Kidney glomerular epithelial cell (primary cell): ENCODE data around the gene KMT2D.

ENCODE experiments used
- DNase-seq: peaks from one replicate; lab custom pipeline; 2025; lab: John Stamatoyannopoulos, UW

The KMT2D gene

DNA sequence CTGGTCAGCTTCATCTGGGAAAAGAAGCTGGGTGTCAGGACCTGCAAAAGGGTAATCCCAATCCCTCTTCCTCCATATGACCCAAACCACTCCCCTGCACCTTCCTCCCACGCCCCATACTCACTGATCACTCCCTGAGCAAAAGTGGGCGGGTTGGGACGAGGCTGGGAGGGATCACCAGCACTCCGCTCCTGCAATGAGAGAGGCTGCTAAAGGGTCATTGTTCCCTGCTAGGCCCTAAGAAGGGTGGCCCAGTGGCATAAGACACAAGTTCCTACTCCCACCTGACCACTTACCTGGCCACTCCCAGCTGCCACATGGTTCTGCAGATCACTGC lies 26.3 kb downstream of the KMT2D start:
- no peak for DNase-seq

DNA sequence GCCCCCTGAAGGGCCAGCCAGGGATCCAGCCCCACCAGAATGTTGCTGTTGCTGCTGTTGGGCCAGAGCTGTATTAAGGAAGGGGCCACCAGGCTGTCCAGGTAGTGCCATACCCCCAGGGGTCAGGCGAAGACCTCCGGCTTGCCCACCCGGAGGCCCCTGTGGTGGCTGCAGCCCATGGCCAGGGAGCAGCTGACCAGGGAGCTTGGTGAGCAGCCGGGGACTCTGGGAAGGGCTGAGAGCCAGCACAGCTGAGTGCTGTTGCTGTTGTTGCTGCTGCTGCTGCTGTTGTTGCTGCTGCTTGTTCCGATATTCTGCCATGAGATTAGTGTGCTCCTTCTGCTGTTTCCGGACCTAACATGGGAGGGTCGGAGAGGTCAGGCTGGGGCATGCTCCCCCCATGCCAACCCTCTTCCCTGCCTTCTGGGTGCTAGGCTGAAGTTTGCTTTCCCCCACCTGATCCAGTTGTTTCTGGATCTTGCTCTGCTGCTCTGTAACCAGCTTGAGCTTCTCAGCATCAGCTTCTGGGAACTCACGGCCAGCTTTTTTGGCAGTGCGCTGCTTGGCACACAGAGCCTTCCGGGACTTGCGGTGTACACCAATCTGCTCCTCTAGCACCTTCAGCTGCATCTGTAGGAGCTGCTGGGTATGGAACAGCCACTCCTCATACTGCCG lies 26.8 kb downstream of the KMT2D start:
- DNase-seq, result no peak

DNA sequence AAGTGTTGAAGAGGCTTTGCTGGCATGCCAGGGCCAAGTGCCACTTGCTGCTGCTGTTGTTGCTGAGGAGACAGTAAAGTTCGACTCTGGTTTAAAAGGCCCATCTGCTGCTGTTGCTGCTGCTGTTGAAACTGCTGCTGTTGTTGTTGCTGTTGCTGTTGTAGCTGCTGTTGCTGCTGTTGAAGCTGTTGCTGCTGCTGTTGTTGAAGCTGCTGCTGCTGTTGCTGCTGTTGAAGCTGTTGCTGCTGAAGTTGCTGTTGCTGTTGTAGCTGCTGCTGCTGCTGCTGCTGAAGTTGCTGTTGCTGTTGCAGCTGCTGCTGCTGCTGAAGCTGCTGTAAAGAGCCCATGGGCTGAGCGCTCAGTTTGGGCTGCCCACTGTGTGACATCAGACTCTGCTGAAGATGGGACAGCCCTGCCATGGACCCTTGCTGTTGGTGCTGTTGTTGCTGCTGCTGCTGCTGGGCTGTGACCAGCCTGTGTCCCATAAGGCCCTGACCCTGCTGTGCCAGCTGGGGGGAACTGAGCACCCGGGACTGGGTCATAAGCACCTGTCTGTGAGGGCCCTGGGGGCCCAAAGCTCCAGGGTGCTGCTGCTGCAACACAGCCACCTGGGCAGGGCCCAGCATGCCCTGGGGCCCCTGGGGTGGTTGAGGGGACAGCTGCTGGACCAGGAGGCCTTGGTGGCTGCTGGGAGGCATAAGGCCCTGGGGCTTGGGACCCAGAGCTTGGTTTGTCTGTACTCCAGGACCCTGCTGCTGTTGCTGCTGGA lies 27.7 kb downstream of the KMT2D start:
- DNase-seq, result no peak

DNA sequence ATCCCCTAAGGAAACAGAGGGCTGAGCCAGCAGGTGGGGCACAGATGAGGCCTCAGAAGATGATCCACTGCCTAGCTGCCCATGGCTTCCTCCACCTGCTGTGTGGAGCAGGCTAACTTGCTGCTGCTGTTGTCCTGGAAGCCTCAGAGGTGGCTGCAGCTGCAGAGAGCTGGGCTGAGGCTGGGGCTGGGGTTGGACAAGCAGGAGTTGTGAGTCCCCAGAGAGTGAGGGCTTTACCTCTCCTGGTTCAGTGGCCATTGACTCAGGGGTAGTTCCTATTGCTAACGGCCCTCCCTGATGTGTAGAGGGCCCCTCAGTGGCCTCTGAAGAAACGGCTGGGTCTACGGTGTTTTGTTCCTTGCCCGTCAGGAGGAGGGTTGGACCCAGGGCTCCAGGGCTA lies 28.3 kb downstream of the KMT2D start:
- DNase-seq, result no peak

DNA sequence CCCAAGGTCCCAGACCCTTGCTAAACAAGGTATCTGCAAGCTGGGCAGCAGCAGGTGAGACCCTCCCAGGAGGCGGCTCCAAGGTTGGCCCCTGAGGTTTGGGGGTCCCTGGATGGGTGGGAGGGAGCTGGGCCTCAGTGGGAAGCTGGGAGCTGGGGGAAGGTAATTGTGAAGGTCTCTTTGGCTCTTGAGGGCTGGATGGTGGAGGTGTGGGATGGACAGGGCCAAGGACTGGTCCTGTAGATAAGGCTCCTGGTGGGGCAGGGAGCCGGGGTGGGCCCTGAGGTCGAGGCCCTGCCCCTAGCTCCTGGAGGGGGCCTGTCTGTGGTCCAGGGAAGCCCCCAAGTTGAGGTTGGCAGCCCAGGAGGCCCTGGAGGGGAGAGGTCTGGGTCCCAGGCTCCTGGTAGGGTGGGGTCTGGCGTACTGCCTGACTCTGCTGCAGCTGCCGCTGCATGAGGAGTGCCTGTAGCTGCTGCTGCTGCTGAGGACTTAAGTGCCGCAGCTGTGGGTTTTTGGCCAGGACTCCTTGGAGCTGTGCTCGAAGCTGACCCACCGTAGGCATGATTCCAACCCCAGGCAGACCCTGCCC lies 28.9 kb downstream of the KMT2D start:
- DNase-seq, result no peak

DNA sequence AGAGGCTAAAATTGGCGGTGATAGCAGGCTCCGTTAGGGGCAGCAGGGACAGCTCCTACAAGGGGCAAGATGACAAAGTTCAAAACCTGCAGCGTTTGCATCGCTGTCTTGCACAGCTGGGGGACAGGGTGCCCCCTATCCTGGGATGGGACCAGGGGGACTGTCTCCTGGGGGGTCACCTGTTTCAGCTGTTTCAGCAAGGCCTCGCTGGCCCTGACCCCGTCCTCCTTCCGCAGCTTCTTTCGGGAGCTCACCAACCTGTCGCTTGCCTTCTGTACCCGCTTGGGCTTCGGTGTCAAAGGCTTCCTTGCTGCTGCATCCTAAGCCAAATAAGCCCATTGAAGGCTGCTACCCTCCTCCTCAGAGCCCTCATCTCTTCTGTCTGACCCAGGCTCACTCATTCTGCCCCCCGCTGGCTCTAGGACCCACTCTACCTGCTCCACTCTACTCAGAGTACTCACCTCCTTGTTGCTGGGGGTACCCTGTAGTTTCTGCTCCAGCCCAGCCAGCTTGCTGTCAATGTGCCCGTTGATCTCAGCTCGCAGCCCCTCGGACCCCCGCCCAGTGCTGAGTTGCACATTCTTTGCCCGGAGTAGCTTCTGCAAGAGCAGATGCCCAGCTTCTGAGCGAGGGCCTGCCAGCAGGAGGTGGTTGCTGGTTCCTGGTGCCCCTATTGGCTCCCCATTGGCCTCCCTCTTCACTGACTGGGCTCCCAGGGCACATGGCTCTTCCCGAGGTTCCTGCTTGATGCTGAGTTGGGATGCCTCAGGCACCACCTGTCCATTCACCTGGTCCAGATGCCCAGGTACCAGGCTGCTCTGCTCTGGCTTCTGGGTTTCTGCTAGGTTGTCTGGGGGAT lies 29.7 kb downstream of the KMT2D start:
- DNase-seq, result no peak

DNA sequence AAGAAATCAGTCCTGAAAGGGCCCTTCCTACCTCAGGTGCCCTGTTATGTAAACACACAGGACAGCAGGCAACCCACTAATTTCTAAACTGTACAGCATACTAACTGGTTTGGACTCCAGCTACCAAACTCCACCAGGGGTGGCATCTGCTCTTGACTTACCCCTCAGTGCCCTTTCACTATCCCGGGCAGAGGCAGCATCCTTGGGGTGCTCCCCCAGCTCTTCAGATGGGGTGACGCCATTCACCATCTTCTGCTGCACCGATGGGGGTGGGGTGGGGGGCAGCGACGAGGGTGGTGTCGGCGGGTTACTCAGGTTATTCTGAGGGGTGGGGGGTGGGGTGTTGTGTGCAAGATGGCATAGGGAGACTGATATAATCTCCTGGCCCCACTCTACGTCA lies 30.5 kb downstream of the KMT2D start:
- no peak for DNase-seq

- DNase-seq, result no peak
Observed at GRCh38 chr12:49028666-49029275, 31.8 kb downstream of the KMT2D start.

DNA sequence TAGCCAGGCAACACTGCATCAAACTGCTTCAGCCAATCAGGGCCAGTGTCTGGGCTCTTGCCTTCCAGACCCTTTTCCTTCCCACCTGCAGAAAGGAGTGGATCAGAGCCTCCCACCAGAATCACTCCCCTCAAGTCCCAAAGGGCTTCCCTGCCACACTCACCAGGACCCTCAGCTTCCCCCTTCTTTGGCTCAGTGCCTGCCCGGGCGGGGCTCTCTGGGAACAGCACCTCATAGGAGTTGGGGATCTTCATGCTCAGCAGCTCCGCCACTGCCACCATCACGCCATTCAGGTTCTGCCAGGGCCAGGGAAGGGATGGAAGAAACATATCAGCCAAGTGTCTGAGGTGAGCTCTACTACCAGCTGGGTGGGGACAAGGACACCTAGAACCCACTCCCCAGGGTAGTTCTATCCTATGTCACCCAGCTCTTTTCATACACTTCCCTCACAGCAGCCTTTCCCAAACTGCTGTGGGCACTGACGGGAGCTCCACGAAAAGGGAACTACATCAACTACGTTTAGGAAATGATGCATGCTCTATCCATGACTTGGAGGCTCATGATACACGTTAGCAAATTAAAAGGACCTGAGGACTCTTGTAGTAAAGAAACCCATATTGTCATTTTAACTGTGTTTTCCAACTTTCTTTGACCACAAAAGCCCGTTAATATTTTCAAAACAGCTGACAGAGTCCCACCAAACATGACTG lies 32.6 kb downstream of the KMT2D start:
- DNase-seq, result no peak

DNA sequence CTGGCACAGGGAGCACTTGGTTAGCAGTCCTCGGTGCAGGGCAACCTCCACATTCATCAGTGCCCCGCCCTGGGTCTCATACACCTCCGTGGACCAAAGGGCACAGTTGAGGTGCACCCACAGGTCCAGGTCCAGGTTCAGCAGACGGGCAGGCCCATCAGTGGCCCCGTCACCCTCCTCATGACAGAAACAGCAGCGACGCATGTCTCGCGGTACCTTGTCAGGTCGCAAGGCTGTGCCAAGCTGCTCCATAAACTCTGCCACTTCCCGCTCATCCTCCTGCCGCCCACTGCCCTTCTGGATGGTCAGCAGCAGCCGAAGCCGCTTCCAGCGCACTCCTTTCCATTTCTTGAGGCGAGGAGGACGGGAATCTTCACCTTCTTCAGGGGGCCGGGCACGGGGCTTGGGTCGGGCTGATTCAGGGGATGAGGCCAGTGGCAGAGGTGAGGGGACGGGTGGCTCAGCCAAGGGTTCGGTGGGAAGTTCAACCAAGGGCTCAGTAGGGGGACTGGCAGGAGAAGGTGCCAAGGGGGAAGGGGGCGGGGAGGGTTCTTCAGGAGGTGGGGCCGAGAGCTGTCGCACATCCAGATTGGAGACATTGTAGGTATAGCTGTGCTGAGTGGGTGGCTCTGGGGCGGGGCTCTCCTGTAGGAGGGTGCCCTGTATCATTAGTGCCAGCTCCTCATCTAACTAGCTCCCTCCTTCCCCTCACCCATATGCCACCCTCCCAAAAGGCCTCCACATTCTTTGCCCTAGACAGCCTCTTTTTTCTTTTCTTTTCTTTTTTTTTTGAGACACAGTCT lies 33.7 kb downstream of the KMT2D start:
- DNase-seq, result no peak

DNA sequence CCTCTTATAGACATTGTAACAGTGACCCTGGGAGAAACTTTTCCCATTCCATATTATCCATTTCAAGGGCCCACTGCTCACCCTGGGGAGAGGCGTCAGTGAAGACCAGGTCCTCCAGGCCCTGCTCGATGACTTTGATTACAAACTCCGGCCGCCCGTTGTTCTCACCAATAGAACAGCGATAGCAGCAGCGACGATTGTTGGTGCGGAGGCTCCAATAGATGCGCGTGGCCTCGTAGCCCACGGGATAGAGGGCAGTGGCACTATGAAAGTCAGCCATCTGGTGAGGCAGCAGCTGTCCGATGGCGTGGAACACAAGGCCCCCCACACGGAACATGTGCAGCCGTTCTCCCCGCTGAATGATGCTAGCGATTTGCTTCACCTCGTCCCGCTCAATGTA lies 34.5 kb downstream of the KMT2D start:
- no peak for DNase-seq

GRCh38 chr12:49025463-49025862 lies 35.1 kb downstream of the KMT2D start:
- DNase-seq, result no peak

- no peak for DNase-seq
Observed at GRCh38 chr12:49024543-49024942, 36.1 kb downstream of the KMT2D start.

DNA sequence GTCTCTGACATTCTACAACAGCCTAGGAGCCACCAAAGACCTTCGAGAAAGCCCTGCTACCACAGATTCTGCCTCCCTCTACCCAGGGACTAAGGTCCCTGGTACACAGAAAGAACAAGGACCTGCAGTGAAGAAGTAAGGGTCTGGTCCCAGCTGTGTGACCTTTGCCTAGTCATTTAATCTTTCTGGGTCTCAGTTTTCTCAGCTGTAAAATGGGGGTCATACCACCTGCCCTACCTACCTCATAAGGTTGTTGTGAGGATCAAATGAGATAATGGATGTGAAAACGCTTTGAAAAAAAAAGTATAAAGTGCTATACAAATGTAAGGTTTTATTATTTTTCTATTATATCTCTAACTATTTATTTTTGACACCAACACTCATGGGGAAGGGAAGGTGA lies 36.8 kb downstream of the KMT2D start:
- no peak for DNase-seq

- DNase-seq, result no peak
Observed at GRCh38 chr12:49022558-49023178, 37.9 kb downstream of the KMT2D start.

GRCh38 chr12:49021292-49021915 lies 39.2 kb downstream of the KMT2D start:
- no peak for DNase-seq

DNA sequence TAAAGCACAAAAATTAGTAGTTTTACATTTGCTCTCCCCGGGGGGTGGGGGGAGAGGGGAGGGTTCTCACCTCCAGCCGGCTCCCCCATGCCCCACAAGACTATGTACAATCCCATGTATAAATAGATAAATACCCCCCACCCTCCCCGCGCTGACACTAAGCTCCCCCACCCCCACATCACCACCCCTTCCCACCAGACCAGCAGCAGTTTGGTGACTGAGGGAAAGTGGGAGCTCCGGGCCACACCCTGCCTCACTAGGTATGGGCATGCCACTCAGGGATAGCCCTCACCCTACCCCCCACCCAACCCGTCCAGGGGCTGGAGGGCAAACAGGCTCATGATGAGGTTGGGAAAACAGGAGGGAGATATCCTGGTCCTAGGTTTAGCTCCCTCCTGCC lies 40.2 kb downstream of the KMT2D start:
- DNase-seq, result no peak

DNA sequence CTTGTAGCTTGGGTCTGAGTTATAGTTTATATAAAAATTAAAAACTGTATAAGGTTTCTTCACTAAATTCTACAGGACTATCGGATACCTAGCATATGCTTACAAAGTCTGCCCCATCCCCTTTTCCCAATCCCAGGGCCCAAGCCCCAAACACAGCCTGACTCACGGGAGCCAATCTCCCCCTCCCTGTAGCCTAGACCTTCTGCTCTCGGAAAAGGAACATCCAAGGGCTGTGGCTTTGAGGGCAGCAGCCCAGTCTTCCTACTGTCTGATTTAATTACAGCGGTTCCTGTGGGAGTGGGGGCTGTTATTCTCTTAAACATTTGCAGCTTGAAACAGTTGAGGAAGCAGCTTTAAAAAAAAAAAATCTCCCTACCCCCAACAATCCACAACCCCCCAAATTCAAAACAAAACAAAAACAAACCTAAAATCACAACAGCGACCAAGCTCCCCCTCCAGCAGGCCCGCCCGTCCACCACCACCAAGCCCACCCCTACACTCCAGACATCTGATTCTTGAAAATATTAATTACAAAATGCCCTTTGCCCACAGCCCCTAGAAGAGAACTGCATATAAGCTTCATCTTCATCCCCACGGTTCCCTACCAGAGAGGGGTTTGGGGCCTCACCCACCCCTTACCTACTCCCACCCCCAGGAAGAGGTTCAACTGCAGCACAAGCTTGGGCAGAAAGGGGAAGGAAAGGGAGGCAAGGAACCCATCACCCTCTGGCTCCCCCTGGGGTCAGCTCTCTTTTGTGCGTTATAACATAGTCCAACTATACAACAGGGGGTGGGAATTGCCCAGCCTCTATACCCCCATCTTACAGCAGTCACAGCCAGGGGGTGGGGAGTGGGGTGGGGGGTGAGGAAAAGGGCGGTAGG lies 40.9 kb downstream of the KMT2D start:
- DNase-seq, result no peak

- no peak for DNase-seq
Observed at GRCh38 chr12:49019120-49019430, 41.5 kb downstream of the KMT2D start.
